ENCODE data around the gene SOCS1. TPM values are rescaled to one million over a fixed set of nuclear protein-coding genes. Genes with fewer than 3 reads are reported as not detected.

SOCS1 gene
- total RNA-seq, 2 experiments from 2014 or later: 71.3 to 71.4 TPM

DNA sequence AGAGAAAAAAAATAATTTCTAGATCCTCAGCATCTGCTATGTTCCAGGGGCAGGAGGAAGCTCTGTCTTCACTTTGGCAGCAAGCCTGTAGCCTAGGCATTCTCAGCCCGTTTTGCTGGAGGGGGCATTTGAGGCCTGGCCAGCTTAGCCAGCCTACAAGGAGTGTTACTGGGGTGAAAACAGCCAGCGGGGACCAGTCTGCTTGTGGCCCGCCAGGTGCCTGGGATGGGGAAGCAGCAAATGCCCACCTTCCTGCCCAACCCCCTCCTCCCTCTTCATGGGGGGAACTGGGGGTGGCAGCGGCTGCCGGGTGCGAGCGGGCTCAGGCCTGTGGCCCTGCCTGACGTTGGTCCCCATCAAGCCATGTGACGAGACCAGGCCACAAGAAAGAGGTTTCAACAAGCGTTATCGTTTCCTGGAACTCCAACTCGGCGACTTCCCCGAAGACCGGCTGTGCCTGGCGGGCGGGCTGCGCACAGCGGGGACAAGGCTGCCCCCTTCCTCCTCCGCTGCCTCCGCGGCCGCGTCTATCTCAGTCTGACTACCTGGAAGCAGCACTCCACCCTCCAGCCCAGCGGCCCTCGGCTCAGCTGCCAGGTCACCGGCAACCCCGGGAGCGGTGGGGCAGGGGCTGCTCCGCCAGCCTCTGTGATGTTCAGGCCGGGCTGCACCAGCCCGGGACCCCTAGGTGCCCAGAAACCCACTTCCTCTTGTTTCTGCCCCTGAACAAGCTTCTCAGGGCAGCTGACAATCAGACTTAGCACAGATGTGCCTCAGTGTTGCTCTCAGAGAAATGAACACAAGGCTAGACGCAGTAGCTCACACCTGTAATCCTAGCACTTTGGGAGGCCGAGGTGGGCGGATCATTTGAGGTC is 22.9 kb downstream of the SOCS1 start:
- H3K4me1 Mint-ChIP-seq (ENCODE audit: low read depth): peaks cover 58% of the 10 kb centered on the region
- CTCF ChIA-PET: interaction anchor here (1.8 to 2.4 kb wide), 2 partner anchors 19 to 22 kb away, joined by 4 to 16 read pairs; partner anchors contain the start of gene SOCS1
- peak overlapping the region; percentile 86 to 87 for H3K27ac ChIP-seq (ENCODE audit: low read depth in 1 of 2, low read length in 2 of 2)

GRCh38 chr16:11232302-11232851 is 23.6 kb downstream of the SOCS1 start:
- Mint-ChIP-seq H3K27me3 (no peaks in the 10 kb centered on the region), H3K4me3 (peak overlapping the region; percentile 67), H3K4me1 (ENCODE audit: low read depth) (peaks cover 58% of the 10 kb centered on the region), H3K9me3 (no peaks in the 10 kb centered on the region), H3K36me3 (ENCODE audit: low read depth) (no peaks in the 10 kb centered on the region), H3K27ac (peak overlapping the region; percentile 95)
- CTCF ChIA-PET: interaction anchor here (1.8 kb wide), 1 partner anchor 20 kb away, joined by 4 read pairs; no protein-coding TSS in a partner anchor
- POLR2A ChIA-PET: interaction anchor here (0.7 to 3.4 kb wide), 9 partner anchors 8 to 510 kb away, joined by 3 to 64 read pairs (median 3); partner anchors contain the start of genes SOCS1 and TXNDC11
- DNase-seq (no peak), ATAC-seq (ENCODE audit: poor library complexity) (no peak)
- no peaks in the 10 kb centered on the region for H3K9me3 ChIP-seq (ENCODE audit: control insufficient read depth in 1 of 2, insufficient read depth in 1 of 2, low read length in 2 of 2)
- peak overlapping the region; percentile 86 to 87 for H3K27ac ChIP-seq (ENCODE audit: low read depth in 1 of 2, low read length in 2 of 2)
- peaks cover 58% of the 10 kb centered on the region for H3K4me1 ChIP-seq (ENCODE audit: insufficient read depth, low read length)
- H3K4me3 ChIP-seq (ENCODE audit: low read length): no peak overlapping the region
- TF ChIP-seq, protein P1, sequence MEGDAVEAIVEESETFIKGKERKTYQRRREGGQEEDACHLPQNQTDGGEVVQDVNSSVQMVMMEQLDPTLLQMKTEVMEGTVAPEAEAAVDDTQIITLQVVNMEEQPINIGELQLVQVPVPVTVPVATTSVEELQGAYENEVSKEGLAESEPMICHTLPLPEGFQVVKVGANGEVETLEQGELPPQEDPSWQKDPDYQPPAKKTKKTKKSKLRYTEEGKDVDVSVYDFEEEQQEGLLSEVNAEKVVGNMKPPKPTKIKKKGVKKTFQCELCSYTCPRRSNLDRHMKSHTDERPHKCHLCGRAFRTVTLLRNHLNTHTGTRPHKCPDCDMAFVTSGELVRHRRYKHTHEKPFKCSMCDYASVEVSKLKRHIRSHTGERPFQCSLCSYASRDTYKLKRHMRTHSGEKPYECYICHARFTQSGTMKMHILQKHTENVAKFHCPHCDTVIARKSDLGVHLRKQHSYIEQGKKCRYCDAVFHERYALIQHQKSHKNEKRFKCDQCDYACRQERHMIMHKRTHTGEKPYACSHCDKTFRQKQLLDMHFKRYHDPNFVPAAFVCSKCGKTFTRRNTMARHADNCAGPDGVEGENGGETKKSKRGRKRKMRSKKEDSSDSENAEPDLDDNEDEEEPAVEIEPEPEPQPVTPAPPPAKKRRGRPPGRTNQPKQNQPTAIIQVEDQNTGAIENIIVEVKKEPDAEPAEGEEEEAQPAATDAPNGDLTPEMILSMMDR (IDR thresholded peaks at IDR 0.05): no peak
- no peaks in the 10 kb centered on the region for H3K27me3 ChIP-seq (ENCODE audit: control insufficient read depth in 1 of 2, insufficient read depth in 2 of 2, low read length in 2 of 2)
- intact Hi-C loops (cut with DNase I, micrococcal nuclease): loop anchor here in 1 of 2 experiments (2.0 kb wide), 1 partner anchor 20 kb away; no protein-coding TSS in a partner anchor
- H3K36me3 ChIP-seq (ENCODE audit: insufficient read depth, low read length): no peaks in the 10 kb centered on the region

More for the DNA sequence above, 22.9 kb downstream of the SOCS1 start:
- peaks cover 58% of the 10 kb centered on the region for H3K4me1 ChIP-seq (ENCODE audit: insufficient read depth, low read length)
- Mint-ChIP-seq H3K27me3 (no peaks in the 10 kb centered on the region), H3K9me3 (no peaks in the 10 kb centered on the region), H3K36me3 (ENCODE audit: low read depth) (no peaks in the 10 kb centered on the region), H3K27ac (peak overlapping the region; percentile 95), H3K4me3 (peak overlapping the region; percentile 67)
- peak overlapping the region; percentile 35 for H3K4me3 ChIP-seq (ENCODE audit: low read length)
- POLR2A ChIA-PET: interaction anchor here (0.7 to 3.4 kb wide), 10 partner anchors 8 to 510 kb away, joined by 3 to 64 read pairs (median 3); partner anchors contain the start of genes SOCS1 and TXNDC11
- H3K27me3 ChIP-seq (ENCODE audit: control insufficient read depth in 1 of 2, insufficient read depth in 2 of 2, low read length in 2 of 2): no peaks in the 10 kb centered on the region
- ATAC-seq (ENCODE audit: poor library complexity): peak; percentile 86
- DNase-seq: peak; percentile 59 to 94 (median 81)
- intact Hi-C loops (cut with DNase I, micrococcal nuclease): loop anchor here in 1 of 2 experiments (2.0 kb wide), 1 partner anchor 20 kb away; no protein-coding TSS in a partner anchor
- H3K9me3 ChIP-seq (ENCODE audit: control insufficient read depth in 1 of 2, insufficient read depth in 1 of 2, low read length in 2 of 2): no peaks in the 10 kb centered on the region
- TF ChIP-seq, protein P1 (IDR thresholded peaks at IDR 0.05): no peak
- H3K36me3 ChIP-seq (ENCODE audit: insufficient read depth, low read length): no peaks in the 10 kb centered on the region

DNA sequence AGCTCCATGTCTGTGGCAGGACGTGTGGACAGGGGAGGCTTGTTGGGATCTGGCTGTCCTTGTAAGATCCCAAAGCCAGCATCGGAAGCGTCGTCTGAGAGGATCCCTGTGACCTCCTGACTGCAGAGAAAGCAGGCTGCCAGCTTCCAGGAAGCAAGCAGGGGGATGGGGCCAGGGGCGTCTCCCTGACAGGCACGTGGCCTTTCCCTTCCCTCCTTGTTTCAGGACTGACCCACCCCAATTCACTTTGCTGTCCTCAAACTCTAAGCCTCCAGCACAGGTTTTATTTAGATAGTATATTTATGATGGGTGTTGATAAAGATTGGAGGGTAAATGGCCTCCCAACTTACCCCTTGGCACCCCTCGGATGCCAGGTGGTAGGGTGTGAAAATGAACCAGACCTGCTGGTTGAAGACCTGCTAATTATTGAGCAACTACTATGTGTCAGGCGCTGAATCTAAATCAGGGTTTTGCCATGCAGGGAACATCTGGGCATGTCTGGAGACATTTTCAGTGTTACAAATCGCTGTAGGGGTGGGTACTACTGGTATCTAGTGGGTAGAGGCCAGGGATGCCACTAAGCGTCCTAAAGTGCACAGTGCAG is 24.5 kb downstream of the SOCS1 start:
- H3K36me3 Mint-ChIP-seq (ENCODE audit: low read depth): no peaks in the 10 kb centered on the region
- ChIA-PET POLR2A (interaction anchor here (1.1 kb wide), 1 partner anchor 23 kb away, joined by 4 read pairs; no protein-coding TSS in a partner anchor), CTCF (no interaction called here)
- no peaks in the 10 kb centered on the region for H3K27me3 Mint-ChIP-seq
- Histone ChIP-seq H3K27ac (ENCODE audit: low read depth in 1 of 2, low read length in 2 of 2) (no peak overlapping the region), H3K4me1 (ENCODE audit: insufficient read depth, low read length) (peaks cover 58% of the 10 kb centered on the region), H3K27me3 (ENCODE audit: control insufficient read depth in 1 of 2, insufficient read depth in 2 of 2, low read length in 2 of 2) (no peaks in the 10 kb centered on the region), H3K36me3 (ENCODE audit: insufficient read depth, low read length) (no peaks in the 10 kb centered on the region), H3K9me3 (ENCODE audit: control insufficient read depth in 1 of 2, insufficient read depth in 1 of 2, low read length in 2 of 2) (no peaks in the 10 kb centered on the region), H3K4me3 (ENCODE audit: low read length) (no peak overlapping the region)
- H3K27ac Mint-ChIP-seq: peak overlapping the region; percentile 95
- H3K9me3 Mint-ChIP-seq: no peaks in the 10 kb centered on the region
- no peak overlapping the region for H3K4me3 Mint-ChIP-seq
- H3K4me1 Mint-ChIP-seq (ENCODE audit: low read depth): peaks cover 58% of the 10 kb centered on the region
- ATAC-seq (ENCODE audit: poor library complexity): no peak
- intact Hi-C loops (cut with DNase I, micrococcal nuclease): no loop called here
- TF ChIP-seq, protein P1 (IDR thresholded peaks at IDR 0.05): no peak
- no peak for DNase-seq

Data from CD4-positive, alpha-beta T cell (primary cell).